Stimulated activated CD8-positive, alpha-beta memory T cell treated with anti-CD3 and anti-CD28 coated beads, Interleukin-12 subunit alpha, Interleukin-12 subunit beta, amount 100 ng/mL, for 4 hours (primary cell): ENCODE data around the gene TMEM109.

Experiments used
- DNase-seq: peaks from one replicate; pipeline ENCODE4 v3.0.0-alpha.2; 2020; ENCODE audit warnings: low read depth

Gene TMEM109

DNA sequence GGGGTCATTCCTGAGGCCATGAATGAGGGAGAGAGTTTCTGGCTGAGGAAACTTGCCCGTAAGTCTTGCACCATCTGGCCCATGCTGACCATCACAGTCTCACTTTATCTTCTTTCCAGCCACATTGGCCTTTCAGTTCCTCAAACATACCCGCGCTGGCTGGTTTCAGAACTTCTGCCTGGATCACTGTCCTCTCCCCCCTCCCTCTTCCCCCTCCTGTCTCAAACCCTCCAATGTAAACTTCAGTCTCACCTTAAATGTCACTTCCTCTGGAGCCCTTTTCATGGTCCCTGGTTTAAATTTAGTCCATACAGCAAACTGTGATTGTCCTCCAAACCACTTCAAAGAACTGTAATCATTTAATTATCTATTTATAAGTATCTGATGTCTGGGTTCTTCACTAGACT is 3.7 kb upstream of the TMEM109 start:
- no peak for DNase-seq

DNA sequence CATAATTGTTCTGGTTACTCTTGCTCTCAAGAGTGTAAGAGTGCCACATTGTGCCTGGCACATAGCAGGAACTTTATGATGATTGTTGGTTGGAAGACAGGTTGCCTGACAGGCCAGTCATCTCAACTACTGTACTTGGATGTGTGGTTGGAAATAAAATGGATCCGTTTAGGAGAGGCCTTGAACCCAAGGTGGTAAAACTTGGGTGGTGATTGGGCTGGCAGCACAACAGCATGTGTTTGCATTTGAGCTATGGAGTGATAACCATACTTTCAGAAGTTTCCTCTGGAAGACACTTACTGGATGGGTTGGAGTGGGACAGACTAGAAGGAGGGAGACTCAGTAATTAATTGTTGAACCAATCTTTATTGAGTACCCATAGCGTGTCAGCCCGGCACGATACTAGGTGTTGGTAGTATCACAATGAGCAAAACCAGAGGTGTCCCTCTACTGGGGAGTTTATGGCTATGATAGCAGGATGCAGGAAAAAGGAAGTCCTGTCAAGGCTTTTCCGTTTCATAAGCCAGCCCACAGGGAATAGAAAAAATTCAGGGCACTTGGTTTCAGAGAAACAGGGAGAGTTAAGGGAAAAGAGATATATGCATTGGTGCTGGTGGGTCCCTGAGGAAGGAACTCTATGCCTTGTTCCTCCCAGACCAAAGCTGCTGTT is 3.1 kb upstream of the TMEM109 start:
- DNase-seq: no peak

GRCh38 chr11:60912223-60912850 is 1.6 kb upstream of the TMEM109 start:
- DNase-seq: no peak

- no peak for DNase-seq
Measured at GRCh38 chr11:60912851-60913528, 968 bp upstream of the TMEM109 start.

DNA sequence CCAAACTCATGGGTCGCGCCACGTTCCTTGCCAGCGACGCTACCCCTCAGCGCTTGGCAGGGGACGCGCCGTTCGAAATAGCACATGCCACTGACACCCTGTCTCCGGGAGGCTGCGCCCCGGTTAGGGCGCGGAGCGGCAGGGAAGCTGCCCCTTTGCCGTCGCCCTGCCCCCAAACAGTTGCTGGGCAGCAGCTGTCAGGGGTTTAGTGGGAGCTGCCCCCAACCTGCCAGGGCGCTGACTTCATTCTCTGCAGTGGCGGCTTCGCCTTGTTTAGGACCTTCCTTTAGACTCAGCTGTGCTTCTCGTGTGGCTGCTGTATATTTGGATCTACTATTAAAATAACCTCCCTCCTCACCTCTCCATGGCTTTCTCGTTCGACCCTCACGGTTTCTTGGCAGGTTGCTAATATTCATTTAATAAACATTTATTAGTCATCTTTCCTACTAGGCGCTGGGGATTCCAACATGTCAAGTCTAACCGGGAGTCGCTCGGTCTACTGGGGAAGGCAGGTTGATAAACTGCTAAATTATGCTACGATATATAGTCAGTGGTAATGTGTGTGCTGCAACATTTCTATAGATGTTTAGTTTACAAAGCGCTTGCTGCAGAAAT is 782 bp downstream of the TMEM109 start:
- no peak for DNase-seq

- peak; percentile 61 for DNase-seq
Measured at GRCh38 chr11:60915248-60915914, 1.4 kb downstream of the TMEM109 start.

- no peak for DNase-seq
Measured at GRCh38 chr11:60916669-60917206, 2.8 kb downstream of the TMEM109 start.

GRCh38 chr11:60917267-60917666 is 3.3 kb downstream of the TMEM109 start:
- no peak for DNase-seq

DNA sequence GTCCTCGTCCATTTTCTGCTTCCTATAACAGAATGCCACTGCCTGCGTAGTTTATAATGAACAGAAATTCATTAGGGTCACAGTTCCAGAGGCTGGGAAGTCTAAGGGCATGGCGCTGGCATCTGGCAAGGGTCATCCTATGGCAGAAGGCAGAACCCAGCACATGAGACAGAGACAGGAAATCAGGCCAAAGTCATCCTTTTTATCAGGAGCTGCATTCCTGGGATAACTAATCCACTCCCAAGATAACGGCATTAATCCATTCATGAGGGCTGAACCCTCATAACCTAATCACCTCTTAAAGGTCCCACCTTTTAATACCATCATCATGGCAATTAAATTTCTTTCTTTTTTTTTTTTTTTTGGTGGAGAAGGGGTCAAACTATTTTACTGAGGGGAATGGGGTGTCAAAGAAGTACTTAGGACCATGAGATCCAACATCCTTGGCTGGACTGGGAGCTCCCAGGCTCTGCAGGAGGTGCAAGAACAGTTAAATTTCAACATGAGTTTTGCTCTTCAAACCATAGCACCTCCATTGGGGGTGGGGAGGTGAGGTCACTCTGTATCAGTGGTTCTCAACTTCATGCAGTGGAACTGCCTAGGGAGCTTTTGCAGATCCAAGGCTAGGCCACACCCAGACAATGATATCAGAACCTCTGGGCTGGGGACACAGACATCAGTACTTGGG is 4.4 kb downstream of the TMEM109 start:
- DNase-seq: no peak

GRCh38 chr11:60918939-60919265 is 4.9 kb downstream of the TMEM109 start:
- no peak for DNase-seq

- no peak for DNase-seq
Measured at GRCh38 chr11:60919320-60919719, 5.4 kb downstream of the TMEM109 start.

- no peak for DNase-seq
Measured at GRCh38 chr11:60919956-60920355, 6.0 kb downstream of the TMEM109 start.

DNA sequence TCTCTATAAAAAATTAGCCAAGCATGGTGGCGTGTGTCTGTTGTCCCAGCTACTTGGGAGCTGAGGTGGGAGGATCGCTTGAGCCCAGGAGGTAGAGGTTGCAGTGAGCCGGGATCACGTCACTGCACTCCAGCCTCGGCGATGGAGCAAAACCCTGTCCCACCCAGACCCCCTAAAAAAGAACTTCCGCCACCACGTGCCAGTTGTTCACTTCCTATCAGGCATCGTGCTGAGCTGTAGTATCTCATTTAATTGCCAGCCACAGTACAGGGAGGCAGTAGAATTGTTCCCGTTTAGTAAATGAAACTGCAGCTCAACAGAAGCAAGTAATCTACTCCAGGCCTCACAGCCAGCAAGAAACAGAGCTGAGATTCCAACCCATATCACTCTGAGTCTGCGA is 7.3 kb downstream of the TMEM109 start:
- DNase-seq: no peak

- no peak for DNase-seq
Measured at GRCh38 chr11:60921777-60922335, 7.9 kb downstream of the TMEM109 start.

GRCh38 chr11:60922906-60923305 is 8.9 kb downstream of the TMEM109 start:
- no peak for DNase-seq

DNA sequence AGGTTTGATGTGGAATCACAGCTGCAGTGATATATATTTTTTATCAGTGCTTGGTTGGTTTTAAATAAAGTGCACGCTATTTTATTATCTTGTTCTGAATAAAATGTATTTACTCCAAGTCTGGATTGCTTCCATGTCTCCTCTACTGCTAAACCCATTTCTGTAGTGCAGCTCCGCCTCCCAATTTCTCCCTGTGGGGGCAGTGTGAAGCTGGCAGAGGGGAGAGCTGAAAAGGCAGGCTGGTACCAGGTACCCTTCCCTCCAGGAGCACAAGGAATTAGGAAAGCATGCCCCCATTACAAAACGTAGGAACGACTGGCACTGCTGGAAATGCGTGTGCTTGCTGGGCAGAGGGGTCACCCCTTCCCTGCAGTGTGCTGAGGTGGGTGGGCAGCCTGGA is 9.4 kb downstream of the TMEM109 start:
- no peak for DNase-seq

DNA sequence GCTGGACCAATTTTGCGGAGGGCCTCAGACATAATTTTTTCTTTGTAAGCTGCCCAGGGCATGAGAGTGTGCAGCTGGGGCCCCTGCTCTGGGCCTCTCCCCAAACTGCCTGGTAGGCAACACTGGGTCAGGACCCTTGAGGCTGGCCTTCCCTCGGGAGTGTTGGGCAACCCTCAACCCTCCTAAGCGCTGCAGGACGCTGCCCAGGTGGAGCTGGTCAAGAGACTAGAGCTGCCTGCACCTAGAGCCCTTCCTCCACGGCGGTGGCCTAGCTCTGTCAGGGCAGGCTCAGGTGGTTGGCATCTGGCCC is 9.8 kb downstream of the TMEM109 start:
- DNase-seq: no peak

DNA sequence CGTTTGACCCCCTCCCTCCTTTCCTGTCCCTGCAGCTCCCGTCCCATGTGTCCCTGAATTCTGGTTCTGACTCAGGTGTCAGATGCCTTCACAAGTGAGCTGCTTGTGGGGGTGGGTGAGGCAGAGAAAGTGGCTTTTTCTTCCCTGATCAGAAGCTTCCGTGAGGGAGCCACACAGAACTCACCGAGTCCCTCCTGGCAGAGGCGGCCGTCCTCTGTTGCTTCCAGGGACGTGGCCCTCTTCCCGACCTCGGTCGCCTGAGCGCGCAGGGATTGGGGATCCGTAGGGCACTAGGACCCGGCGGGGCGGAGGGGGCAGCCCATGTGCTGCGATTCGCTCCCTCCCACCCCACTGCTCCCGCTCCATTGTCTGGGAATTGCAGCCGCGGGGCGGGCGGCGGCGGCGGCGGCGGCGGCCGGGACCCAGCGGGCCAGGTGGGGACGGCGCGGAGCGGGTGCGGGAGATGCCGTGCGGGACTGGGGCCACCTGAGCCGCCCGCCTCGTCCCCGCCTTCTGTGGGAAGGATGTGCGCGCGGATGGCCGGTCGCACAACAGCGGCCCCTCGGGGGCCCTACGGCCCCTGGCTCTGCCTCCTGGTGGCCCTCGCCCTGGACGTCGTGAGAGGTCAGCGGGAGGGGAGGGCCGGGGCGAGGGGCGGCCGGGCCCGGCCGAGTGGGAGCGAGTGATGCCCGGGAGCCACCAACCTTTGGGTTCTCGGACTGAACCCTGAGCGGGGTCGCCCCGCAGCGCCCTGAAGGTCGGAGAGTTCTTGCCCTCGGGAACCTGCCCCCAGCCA is 10.3 kb downstream of the TMEM109 start, which contains the start of gene TMEM132A:
Gene TMEM132A, plus strand, starts transcription at position 351 of the 796 bp plus-strand sequence. Its CDS starts 174 bp downstream, at position 525.
- no peak for DNase-seq

GRCh38 chr11:60924906-60925853 is 11.2 kb downstream of the TMEM109 start:
- DNase-seq: no peak
